HG02870 (cell line): ENCODE data around the gene NPHS1.
"Not testable (repeated sequence)": the region's sequence is repeated elsewhere in the genome, so short reads cannot be mapped to it uniquely, and the experiment has no call there.

Source experiments
- ATAC-seq: cut with Tn5 transposase; IDR thresholded peaks from one replicate; pipeline ENCODE4 v1.9.1; 2021; ENCODE audit warnings: mild to moderate bottlenecking, moderate library complexity; ENCODE audit not compliant: unreplicated experiment

Gene NPHS1

DNA sequence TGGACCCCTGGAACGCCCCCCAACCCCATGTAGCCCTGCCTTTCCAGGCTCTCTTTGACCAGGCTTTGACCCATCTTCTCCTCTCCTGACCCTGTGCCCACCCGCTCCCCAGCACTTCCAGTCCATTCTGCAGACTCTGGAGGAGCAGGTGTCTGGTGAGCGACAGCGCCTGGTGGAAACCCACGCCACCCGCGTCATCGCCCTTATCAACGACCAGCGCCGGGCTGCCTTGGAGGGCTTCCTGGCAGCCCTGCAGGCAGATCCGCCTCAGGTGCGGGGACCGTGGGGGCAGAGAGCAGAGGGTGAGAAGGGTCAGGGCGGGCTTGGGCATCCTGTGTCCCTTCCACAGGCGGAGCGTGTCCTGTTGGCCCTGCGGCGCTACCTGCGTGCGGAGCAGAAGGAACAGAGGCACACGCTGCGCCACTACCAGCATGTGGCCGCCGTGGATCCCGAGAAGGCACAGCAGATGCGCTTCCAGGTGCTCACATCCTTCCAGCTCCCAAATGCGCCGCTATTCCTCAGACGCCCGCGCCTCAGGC lies 22.2 kb upstream of the NPHS1 start:
- no peak for ATAC-seq

DNA sequence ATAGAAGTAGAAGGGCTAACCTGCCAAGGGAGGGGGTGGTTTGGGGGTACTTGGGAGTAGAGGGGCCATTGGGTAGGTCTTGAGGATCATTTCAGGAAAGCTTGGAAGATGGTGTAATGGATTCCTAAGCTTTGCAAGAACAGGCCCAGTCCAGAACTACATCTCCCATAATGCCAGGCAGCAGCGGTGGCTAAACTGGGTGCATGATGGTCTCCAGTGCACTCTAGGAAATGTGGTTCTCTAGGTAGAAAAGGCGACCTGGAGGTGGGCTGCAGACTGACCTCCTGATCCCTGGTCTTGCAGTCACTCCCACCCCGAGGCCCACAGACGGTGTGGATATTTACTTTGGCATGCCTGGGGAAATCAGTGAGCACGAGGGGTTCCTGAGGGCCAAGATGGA lies 19.9 kb upstream of the NPHS1 start:
- no peak for ATAC-seq

DNA sequence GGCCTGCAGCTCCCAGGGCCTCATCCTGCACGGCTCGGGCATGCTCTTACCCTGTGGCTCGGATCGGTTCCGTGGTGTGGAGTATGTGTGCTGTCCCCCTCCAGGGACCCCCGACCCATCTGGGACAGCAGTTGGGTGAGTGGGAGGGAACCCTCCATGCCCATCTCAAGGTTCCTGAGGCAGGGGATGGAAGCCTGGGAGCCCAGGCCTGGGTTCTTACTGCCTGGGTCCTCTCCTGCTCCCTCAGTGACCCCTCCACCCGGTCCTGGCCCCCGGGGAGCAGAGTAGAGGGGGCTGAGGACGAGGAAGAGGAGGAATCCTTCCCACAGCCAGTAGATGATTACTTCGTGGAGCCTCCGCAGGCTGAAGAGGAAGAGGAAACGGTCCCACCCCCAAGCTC lies 19.3 kb upstream of the NPHS1 start:
- ATAC-seq = no peak

DNA sequence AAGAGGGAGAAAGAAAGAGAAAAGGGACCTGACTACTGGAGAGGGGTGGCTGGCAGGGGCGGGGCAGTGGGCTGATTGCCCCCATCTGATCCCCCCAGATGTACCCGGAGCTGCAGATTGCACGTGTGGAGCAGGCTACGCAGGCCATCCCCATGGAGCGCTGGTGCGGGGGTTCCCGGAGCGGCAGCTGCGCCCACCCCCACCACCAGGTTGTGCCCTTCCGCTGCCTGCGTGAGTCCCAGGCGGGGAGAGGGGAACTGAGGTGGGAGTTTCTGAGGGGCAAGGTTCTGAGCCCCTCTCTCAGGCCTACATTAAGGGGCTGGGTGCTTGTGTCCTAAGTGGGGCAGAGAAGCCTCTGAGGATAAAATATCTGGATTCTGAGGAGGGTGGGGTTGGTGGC lies 18.5 kb upstream of the NPHS1 start:
- ATAC-seq = no peak

DNA sequence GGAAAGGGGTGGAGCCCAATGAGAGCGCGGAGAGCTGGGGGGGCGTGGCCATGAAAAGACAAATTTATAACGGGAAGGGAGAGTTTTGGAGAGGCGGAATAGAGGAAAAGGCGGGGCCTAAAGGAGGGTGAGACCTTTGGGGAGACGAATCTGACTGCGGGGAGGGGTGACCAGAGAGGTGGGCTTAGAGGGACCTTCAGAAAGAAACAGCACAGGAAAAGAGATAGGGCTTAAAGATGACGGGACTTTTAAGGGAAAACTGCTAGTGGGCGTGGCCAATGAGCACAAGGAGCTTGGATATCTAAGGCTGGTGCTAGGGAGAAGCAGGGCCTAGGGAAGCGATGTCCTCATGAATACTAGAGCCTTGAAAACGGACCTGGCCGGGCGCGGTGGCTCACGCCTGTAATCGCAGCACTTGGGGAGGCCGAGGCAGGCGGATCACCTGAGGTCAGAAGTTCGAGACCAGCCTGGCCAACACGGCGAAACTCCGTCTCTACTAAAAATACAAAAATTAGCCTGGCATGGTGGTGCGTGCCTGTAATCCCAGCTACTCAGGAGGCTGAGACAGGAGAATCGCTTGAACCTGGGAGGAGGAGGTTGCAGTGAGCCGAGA lies 17.9 kb upstream of the NPHS1 start:
- ATAC-seq = not testable (repeated sequence)

DNA sequence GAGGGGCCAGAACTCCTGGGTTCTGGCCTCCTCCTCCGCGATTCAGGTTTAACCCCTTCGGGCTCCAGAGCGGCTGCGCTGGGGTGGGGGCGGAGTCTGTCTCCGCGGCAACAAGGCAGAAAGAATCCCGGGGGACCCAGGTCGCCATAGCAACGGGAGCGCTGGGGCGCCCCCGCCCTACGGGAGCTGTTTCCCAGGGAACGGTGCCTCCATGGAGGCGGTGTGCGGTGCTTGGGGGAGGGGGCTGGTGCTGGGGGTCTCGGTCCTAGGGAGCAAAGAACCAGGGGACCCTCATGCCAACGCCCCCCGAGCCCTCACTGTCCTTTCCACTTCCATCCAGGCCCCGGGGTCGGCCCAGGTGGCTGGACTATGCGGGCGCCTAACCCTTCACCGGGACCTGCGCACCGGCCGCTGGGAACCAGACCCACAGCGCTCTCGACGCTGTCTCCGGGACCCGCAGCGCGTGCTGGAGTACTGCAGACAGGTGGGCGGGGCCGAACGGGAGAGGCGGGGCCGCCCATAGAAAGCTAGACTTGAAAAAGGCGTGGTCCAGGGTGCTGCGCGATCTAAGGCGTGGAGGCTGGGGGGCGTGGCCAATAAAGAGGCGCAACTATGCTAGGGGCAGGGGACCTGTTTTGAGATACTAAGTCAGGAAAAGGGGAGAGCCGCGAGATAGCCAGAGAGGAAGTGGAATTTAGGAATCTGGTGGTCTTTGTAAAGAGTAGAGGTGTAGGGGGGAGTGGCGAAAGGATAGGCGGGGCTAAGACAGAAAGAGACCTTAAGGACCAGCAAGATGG lies 17.2 kb upstream of the NPHS1 start:
- no peak for ATAC-seq

DNA sequence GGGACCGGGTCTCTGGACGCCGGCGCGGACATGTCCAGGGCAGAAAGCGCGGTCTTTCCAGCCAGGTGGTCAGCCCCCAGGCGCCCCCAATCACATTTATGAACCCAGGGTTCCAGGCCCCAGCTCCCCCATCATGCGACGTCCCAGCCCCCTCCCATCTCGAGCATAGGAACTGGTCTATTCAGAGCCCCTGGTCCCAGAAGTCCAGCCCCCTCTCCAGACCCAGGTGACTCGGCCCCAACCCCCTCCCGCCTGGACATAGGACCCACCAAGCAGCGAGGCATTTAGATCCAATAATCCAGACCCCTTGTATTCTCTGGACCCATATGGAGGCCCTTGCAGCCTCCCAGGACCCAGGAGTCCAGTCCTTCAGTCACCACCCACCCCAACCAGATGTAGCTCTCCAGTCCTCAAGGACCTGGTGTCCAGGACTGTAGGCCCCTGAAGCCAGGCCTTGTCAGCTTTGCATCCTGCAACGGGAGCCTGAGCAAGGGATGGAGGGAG lies 16.6 kb upstream of the NPHS1 start:
- no peak for ATAC-seq

DNA sequence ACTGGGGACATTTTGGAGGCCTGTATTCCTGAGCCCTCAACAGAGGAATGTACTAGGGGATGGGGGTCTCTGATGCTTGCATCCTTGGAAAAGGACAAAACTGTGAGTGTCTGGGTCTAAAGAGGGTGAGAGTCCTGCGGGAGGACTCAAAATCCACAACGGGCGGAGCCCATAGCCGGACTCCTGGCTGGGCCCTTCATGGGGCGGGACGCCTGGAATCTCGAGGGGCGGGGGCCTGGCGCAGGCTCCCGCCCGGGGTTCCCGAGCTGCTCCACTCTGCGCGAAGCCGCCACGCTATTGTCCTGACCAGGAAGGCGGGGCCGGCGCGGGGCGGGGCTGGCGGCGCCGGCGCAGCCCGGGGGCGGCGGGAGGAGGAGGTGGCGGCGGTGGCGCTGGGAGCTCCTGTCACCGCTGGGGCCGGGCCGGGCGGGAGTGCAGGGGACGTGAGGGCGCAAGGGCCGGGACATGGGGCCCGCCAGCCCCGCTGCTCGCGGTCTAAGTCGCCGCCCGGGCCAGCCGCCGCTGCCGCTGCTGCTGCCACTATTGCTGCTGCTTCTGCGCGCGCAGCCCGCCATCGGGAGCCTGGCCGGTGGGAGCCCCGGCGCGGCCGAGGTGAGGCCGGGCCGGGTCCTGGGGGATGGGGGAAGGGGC lies 16.0 kb upstream of the NPHS1 start, which contains the start of gene APLP1:
Gene APLP1, plus strand, starts transcription at position 403 of the 651 bp plus-strand sequence. Its CDS starts 63 bp downstream, at position 466.
- no peak for ATAC-seq

DNA sequence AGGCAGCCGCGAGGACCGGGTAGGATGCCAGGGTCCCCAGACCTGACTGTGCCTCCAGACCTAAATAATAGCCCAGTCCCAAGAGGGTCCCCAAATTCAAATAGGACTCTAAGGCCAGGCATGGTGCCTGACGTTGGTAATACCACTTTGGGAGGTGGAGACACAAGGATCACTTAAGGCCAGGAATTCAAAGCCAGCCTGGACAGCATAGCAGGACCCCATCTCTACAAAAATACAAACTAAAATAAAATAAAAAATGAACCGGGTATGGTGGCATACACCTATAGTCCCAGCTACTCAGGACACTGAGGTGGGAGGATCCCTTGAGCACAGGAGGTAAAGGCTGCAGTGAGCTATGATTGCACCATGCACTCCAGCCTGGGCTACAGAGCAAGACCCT lies 10.7 kb upstream of the NPHS1 start:
- no peak for ATAC-seq

DNA sequence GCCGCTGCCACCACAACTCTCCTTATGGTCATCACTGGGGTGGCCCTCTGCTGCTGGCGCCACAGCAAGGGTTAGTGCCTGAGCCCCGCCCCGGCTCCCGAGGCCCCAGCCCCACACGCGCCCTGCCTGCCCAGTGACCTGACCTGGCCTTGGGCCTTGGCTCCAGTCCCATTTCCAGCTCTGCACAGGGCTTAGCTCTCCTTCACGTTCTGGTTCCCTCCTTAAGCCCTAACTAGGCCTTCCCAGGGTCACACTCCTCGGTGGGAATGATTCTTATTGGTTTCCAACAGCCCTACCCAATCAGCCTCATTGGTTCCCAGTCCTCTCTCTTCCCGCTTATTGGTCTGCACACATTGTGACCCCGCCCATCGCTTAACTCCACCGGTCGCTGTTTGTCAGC lies 10.2 kb upstream of the NPHS1 start:
- no peak for ATAC-seq

DNA sequence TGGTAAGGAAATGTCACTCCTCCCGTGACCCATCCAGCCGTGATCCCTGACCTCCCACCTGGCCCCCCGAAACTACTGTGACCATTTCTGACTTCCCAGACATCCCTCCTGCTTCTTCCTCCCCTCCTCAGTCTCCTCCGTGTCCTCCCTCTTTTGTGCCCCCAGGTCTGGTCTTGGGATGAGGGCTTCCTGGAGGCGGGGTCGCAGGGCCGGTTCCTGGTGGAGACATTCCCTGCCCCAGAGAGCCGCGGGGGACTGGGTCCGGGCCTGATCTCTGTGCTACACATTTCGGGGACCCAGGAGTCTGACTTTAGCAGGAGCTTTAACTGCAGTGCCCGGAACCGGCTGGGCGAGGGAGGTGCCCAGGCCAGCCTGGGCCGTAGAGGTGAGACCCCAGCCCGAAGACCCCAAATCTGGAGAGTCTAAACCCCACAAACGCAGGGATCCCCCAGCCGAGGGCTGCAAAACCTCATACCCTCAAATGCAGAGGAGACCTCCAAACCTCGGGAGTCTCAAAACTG lies 9.4 kb upstream of the NPHS1 start:
- no peak for ATAC-seq

DNA sequence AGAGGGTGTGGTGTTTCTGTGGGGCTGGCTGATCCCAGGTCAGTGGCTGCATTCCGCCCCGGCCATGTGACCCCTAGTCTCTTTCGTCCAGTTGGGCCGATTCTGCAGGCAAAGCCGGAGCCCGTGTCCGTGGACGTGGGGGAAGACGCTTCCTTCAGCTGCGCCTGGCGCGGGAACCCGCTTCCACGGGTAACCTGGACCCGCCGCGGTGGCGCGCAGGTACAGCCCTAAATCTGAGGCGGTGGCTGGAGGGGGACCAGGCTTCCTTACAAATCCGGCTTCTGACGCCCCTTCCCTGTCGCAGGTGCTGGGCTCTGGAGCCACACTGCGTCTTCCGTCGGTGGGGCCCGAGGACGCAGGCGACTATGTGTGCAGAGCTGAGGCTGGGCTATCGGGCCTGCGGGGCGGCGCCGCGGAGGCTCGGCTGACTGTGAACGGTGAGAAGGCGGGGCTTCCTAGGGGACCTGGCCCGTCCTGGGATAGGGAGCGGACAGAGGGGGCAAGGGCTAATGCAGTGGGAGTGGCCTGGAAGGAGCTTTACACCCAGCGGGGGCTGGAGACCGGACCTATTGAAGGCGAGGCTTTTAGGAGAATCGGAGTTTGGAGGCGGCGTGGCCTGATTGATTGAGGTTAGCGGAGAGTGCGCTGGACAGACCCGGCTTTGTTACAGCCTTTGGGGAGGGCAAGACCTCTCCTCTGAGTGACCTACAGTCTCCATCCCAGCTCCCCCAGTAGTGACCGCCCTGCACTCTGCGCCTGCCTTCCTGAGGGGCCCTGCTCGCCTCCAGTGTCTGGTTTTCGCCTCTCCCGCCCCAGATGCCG lies 8.7 kb upstream of the NPHS1 start:
- no peak for ATAC-seq

DNA sequence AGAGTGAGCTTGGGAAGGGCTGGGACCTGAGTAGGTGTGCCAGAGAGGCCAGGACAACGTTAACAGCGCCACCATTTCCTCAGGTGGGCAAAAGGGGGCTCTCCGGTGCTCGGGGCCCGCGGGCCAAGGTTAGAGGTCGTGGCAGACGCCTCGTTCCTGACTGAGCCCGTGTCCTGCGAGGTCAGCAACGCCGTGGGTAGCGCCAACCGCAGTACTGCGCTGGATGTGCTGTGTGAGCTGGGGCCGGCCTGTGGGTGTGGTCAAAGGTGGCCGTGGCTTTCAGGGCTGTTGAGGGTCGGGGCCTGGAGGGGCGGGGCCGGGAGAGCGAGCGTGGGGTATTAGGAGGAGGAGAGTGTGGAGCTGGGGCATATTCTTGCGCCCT lies 8.1 kb upstream of the NPHS1 start:
- no peak for ATAC-seq

DNA sequence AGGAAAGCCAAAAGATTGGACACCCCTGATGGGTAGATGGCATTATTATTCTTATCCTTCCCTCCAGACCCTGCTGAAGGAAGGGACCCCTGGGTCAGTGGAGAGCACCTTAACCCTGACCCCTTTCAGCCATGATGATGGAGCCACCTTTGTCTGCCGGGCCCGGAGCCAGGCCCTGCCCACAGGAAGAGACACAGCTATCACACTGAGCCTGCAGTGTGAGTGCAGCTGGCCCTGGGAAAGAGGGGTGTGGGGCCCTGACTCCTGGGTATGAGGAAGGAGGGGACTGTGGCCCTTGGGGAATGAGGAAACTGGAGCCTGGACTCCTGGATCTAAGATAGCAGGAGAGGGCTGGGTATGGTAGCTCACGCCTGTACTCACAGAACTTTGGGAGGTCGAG lies 7.1 kb upstream of the NPHS1 start:
- no peak for ATAC-seq

DNA sequence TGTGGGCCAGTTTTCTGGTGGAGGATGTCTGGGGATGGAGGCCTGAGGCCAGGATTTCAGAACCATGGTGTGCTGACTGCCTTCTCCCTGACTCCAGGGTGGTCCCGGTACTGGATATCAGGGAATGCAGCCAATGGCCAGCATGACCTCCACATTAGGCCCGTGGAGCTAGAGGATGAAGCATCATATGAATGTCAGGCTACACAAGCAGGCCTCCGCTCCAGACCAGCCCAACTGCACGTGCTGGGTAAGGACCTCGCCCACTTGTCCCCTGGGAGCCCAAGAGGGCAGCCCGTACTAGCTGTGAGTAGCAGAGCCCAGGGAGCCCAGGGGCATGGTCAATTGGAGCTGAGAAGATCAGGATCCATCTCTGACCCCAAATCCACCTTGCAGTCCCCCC lies 6.0 kb upstream of the NPHS1 start:
- ATAC-seq = no peak

DNA sequence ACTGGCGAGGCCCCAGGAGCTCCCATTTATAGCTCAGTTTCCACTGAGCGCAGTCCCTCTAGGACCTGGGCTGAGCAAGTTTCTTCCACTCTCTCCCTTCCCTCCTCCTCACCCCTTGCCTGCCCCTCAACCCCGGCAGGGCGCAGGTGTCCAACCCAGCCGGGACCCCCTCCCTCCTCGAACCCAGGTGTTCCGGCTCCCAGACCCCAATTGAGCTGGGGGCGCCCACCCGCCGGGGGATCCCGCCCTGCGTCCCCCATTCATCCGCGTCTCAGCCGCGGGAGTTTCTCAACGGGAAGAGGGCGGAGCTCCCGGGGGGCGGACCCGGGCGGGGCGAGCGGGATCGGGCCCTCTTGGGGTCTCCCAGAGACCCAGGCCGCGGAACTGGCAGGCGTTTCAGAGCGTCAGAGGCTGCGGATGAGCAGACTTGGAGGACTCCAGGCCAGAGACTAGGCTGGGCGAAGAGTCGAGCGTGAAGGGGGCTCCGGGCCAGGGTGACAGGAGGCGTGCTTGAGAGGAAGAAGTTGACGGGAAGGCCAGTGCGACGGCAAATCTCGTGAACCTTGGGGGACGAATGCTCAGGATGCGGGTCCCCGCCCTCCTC lies 4.3 kb upstream of the NPHS1 start, which contains the start of gene KIRREL2:
Gene KIRREL2, plus strand, starts transcription at position 366 of the 604 bp plus-strand sequence. Its CDS starts 209 bp downstream, at position 575.
- ATAC-seq = no peak

DNA sequence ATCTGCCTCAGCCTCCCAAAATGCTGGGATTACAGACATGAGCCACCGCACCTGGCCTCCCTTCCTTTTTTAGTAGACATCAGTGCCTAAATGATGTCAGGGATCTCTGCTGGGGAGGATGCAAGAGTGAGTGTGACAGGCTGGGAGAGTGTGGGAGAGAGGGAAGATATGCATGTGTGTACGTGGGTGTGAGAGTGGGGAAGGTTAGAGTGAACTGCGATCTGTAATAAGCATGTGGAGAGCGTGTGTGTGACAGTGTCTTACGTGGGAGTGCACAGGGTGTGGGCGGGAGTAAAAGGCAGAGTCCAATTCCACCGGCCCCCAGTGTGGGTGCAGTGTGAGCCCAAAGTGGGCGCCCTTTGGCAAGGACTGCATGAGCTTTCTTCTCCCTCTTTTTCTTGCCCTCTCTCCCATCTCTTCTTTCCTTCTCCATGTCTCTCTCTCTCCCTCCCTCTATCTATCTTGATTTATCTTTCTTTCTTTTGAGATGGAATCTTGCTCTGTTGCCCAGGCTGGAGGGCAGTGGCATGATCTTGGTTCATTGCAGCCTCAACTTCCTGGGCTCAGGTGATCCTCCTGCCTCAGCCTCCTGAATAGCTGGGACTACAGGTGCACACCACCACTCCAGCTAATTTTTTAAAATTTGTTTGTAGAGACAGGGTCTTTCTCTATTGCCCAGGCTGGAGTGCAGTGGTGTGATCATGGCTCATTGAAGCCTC lies 893 bp upstream of the NPHS1 start:
- ATAC-seq = no peak

DNA sequence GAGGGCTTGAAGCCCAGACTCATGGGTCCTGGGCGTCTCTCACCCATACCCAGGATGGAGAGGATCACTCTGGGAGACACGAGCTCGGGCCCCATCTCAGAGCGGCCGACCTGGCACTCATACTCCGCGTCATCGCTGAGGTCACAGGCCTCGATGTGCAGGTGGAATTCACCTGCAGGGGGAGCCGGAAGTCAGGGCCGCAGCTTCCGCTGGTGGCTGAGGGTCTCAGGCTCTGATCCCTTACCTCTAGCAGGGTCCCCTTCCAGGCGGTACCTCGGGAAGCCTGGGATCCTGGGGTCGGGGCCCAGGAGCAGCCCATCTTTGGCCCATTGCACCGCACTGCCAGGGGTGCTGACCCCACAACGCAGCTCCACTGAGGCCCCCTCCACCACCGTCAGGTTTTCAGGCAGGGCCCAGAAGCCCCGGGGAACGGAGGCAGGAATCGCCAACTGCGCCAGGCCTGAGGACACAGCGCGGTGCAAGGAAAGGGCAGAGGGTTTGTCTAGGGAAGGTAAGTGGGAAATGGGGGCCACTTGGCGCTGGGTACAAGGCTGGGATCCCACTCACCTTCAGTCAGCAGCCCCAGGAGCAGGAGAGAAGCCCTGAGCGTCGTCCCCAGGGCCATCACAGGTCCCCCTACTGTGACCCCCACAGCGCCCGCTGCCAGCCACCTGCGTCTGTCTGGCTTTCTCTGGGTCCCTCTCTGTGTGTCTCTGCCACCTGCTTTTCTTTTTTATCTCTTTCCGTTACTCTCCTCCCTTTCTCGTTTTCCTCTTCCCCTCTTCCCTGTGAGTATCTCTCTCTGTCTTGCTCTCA lies 883 bp downstream of the NPHS1 start:
- no peak for ATAC-seq
